ENCODE data around the gene SERGEF. TPM values are rescaled to one million over a fixed set of nuclear protein-coding genes. Genes with fewer than 3 reads are reported as not detected.
"Not testable (repeated sequence)": the region's sequence is repeated elsewhere in the genome, so short reads cannot be mapped to it uniquely, and the experiment has no call there.

SERGEF gene
- total and polyA plus RNA-seq, 2 experiments from 2014 or later = 18.3 to 23.2 TPM

GRCh38 chr11:17897495-17897894 is 115.4 kb downstream of the SERGEF start:
- Histone ChIP-seq H3K27me3 (replicated peaks; ENCODE audit: insufficient read depth) (no peaks in the 10 kb centered on the region), H3K79me2 (ENCODE audit: insufficient read depth) (no peaks in the 10 kb centered on the region), H3K27ac (no peak overlapping the region), H3K4me3 (no peak overlapping the region), H4K20me1 (ENCODE audit: insufficient read depth) (no peaks in the 10 kb centered on the region), H3K36me3 (ENCODE audit: low read depth) (no peaks in the 10 kb centered on the region), H3K9me2 (ENCODE audit: insufficient read depth) (no peaks in the 10 kb centered on the region), H3F3A (ENCODE audit: insufficient read depth) (no peaks in the 10 kb centered on the region), H2AFZ (no peak overlapping the region), H3K9ac (no peak overlapping the region), H3K4me1 (ENCODE audit: insufficient read depth) (no peaks in the 10 kb centered on the region), H3K9me3 (ENCODE audit: low read depth) (no peaks in the 10 kb centered on the region), H3K4me2 (ENCODE audit: unreplicated experiment) (no peak overlapping the region)
- TF ChIP-seq EZH2phosphoT487 (IDR thresholded peaks at IDR 0.05; ENCODE audit: insufficient read depth, low read depth) (no peak), EZH2 (IDR thresholded peaks at IDR 0.05; ENCODE audit: insufficient read depth, poor library complexity, severe bottlenecking) (no peak)
- WGBS, 2 experiments (ENCODE audit: low coverage in 1 of 2, low lambda C conversion rate in 2 of 2, missing lambda C conversion rate in 2 of 2) = 89 to 97% methylated on average over 1 of the region's 1 CpG
- in situ Hi-C loops (cut with MboI) = no loop called here
- no peak for DNase-seq

DNA sequence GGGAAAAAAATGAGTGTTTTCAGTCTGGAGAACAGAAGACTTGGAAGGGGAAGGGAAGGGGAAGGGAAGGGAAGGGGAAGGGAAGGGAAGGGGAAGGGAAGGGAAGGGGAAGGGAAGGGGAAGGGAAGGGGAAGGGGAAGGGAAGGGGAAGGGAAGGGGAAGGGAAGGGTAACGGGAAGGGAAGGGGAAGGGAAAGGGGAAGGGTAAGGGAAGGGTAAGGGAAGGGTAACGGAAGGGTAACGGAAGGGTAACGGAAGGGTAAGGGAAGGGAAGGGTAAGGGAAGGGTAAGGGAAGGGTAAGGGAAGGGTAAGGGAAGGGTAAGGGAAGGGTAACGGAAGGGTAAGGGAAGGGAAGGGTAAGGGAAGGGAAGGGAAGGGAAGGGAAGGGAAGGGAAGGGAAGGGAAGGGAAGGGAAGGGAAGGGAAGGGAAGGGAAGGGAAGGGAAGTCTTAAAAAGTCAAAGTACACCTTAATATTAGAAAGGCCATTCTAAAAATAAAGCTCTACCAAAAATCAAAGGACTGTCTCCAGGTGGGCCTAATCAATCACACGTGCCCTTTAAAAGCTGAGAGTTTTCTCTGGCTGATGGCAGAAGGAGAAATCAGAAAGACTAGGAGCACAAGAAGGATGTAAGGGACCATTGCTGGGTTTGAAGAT is 116.2 kb downstream of the SERGEF start:
- H3K4me1 ChIP-seq (ENCODE audit: insufficient read depth); H3K9me2 ChIP-seq (ENCODE audit: insufficient read depth); H3K36me3 ChIP-seq (ENCODE audit: low read depth); H3K9me3 ChIP-seq (ENCODE audit: low read depth); H3F3A ChIP-seq (ENCODE audit: insufficient read depth); H3K27me3 ChIP-seq (replicated peaks; ENCODE audit: insufficient read depth); H3K4me2 ChIP-seq (ENCODE audit: unreplicated experiment); H3K9ac ChIP-seq; H3K79me2 ChIP-seq (ENCODE audit: insufficient read depth); H2AFZ ChIP-seq; H3K4me3 ChIP-seq; in situ Hi-C loops (cut with MboI); H4K20me1 ChIP-seq (ENCODE audit: insufficient read depth); DNase-seq; H3K27ac ChIP-seq: not testable (repeated sequence)
- WGBS, 2 experiments (ENCODE audit: low coverage in 1 of 2, low lambda C conversion rate in 2 of 2, missing lambda C conversion rate in 2 of 2) = 94 to 100% methylated on average over 1 to 5 of the region's 6 CpGs

- Histone ChIP-seq H3K4me3 (no peak overlapping the region), H3F3A (ENCODE audit: insufficient read depth) (no peaks in the 10 kb centered on the region), H3K4me1 (ENCODE audit: insufficient read depth) (no peaks in the 10 kb centered on the region), H3K36me3 (ENCODE audit: low read depth) (no peaks in the 10 kb centered on the region), H3K9me3 (ENCODE audit: low read depth) (no peaks in the 10 kb centered on the region), H3K9me2 (ENCODE audit: insufficient read depth) (no peaks in the 10 kb centered on the region), H3K27me3 (replicated peaks; ENCODE audit: insufficient read depth) (no peaks in the 10 kb centered on the region), H4K20me1 (ENCODE audit: insufficient read depth) (no peaks in the 10 kb centered on the region), H2AFZ (no peak overlapping the region), H3K4me2 (ENCODE audit: unreplicated experiment) (no peak overlapping the region), H3K79me2 (ENCODE audit: insufficient read depth) (no peaks in the 10 kb centered on the region), H3K9ac (no peak overlapping the region), H3K27ac (no peak overlapping the region)
- TF ChIP-seq EZH2 (IDR thresholded peaks at IDR 0.05; ENCODE audit: insufficient read depth, poor library complexity, severe bottlenecking) (no peak), EZH2phosphoT487 (IDR thresholded peaks at IDR 0.05; ENCODE audit: insufficient read depth, low read depth) (no peak)
- WGBS, 2 experiments (ENCODE audit: low coverage in 1 of 2, low lambda C conversion rate in 2 of 2, missing lambda C conversion rate in 2 of 2) = 28 to 30% methylated on average over 5 of the region's 5 CpGs
- no peak for DNase-seq
- in situ Hi-C loops (cut with MboI) = no loop called here
Measured at GRCh38 chr11:17894929-17895658, 117.8 kb downstream of the SERGEF start.

GRCh38 chr11:17892409-17892808 is 120.4 kb downstream of the SERGEF start:
- Histone ChIP-seq H3K27me3 (replicated peaks; ENCODE audit: insufficient read depth) (no peaks in the 10 kb centered on the region), H3K36me3 (ENCODE audit: low read depth) (no peaks in the 10 kb centered on the region), H3K27ac (no peak overlapping the region), H4K20me1 (ENCODE audit: insufficient read depth) (no peaks in the 10 kb centered on the region), H3K9me2 (ENCODE audit: insufficient read depth) (no peaks in the 10 kb centered on the region), H3K9ac (no peak overlapping the region), H3F3A (ENCODE audit: insufficient read depth) (no peaks in the 10 kb centered on the region), H3K4me1 (ENCODE audit: insufficient read depth) (no peaks in the 10 kb centered on the region), H3K4me2 (ENCODE audit: unreplicated experiment) (no peak overlapping the region), H3K4me3 (no peak overlapping the region), H2AFZ (no peak overlapping the region), H3K9me3 (ENCODE audit: low read depth) (no peaks in the 10 kb centered on the region), H3K79me2 (ENCODE audit: insufficient read depth) (no peaks in the 10 kb centered on the region)
- TF ChIP-seq EZH2phosphoT487 (IDR thresholded peaks at IDR 0.05; ENCODE audit: insufficient read depth, low read depth) (no peak), EZH2 (IDR thresholded peaks at IDR 0.05; ENCODE audit: insufficient read depth, poor library complexity, severe bottlenecking) (no peak)
- in situ Hi-C loops (cut with MboI) = no loop called here
- WGBS, 2 experiments (ENCODE audit: low coverage in 1 of 2, low lambda C conversion rate in 2 of 2, missing lambda C conversion rate in 2 of 2) = 63 to 69% methylated on average over 5 of the region's 5 CpGs
- DNase-seq = no peak
